Measurements from ENCODE around the gene IGSF9B.
"Not testable (repeated sequence)": the region's sequence is repeated elsewhere in the genome, so short reads cannot be mapped to it uniquely, and the experiment has no call there.

Gene IGSF9B

GRCh38 chr11:133956650-133957633 is at the start of gene IGSF9B:
TSS of gene IGSF9B (minus strand) at chr11:133956968. CDS start at chr11:133956754, 214 bp downstream.
- peak; percentile 86 to 91 for DNase-seq (ENCODE audit: low read depth in 2 of 2)

GRCh38 chr11:134004496-134005172 is 47.9 kb upstream of the IGSF9B start:
- no peak for DNase-seq (ENCODE audit: low read depth in 2 of 2)

- DNase-seq (ENCODE audit: low read depth in 2 of 2), result no peak
Measured at GRCh38 chr11:134003792-134004495, 47.2 kb upstream of the IGSF9B start.

GRCh38 chr11:134002819-134003218 is 46.1 kb upstream of the IGSF9B start:
- not testable (repeated sequence) for DNase-seq (ENCODE audit: low read depth in 2 of 2)

- DNase-seq (ENCODE audit: low read depth in 2 of 2), result not testable (repeated sequence)
Measured at GRCh38 chr11:134002338-134002737, 45.6 kb upstream of the IGSF9B start.

GRCh38 chr11:134001596-134001995 is 44.8 kb upstream of the IGSF9B start:
- no peak for DNase-seq (ENCODE audit: low read depth in 2 of 2)

- DNase-seq (ENCODE audit: low read depth in 2 of 2), result no peak
Measured at GRCh38 chr11:134001088-134001487, 44.3 kb upstream of the IGSF9B start.

- no peak for DNase-seq (ENCODE audit: low read depth in 2 of 2)
Measured at GRCh38 chr11:133999355-133999754, 42.6 kb upstream of the IGSF9B start.

- no peak for DNase-seq (ENCODE audit: low read depth in 2 of 2)
Measured at GRCh38 chr11:133997554-133997953, 40.8 kb upstream of the IGSF9B start.

- DNase-seq (ENCODE audit: low read depth in 2 of 2), result no peak
Measured at GRCh38 chr11:133996671-133997070, 39.9 kb upstream of the IGSF9B start.

GRCh38 chr11:133995066-133995465 is 38.3 kb upstream of the IGSF9B start:
- no peak for DNase-seq (ENCODE audit: low read depth in 2 of 2)

GRCh38 chr11:133993921-133994320 is 37.2 kb upstream of the IGSF9B start:
- DNase-seq (ENCODE audit: low read depth in 2 of 2), result no peak

- no peak for DNase-seq (ENCODE audit: low read depth in 2 of 2)
Measured at GRCh38 chr11:133993107-133993506, 36.3 kb upstream of the IGSF9B start.

GRCh38 chr11:133992121-133992520 is 35.4 kb upstream of the IGSF9B start:
- no peak for DNase-seq (ENCODE audit: low read depth in 2 of 2)

GRCh38 chr11:133991101-133991500 is 34.3 kb upstream of the IGSF9B start:
- DNase-seq (ENCODE audit: low read depth in 2 of 2), result no peak

- DNase-seq (ENCODE audit: low read depth in 2 of 2), result no peak
Measured at GRCh38 chr11:133990501-133990900, 33.7 kb upstream of the IGSF9B start.

- no peak for DNase-seq (ENCODE audit: low read depth in 2 of 2)
Measured at GRCh38 chr11:133988686-133989410, 32.1 kb upstream of the IGSF9B start.

- no peak for DNase-seq (ENCODE audit: low read depth in 2 of 2)
Measured at GRCh38 chr11:133987171-133987570, 30.4 kb upstream of the IGSF9B start.

GRCh38 chr11:133985981-133986944 is 29.5 kb upstream of the IGSF9B start:
- no peak for DNase-seq (ENCODE audit: low read depth in 2 of 2)

GRCh38 chr11:133984828-133985227 is 28.1 kb upstream of the IGSF9B start:
- DNase-seq (ENCODE audit: low read depth in 2 of 2), result no peak
